Stimulated activated CD4-positive, alpha-beta T cell treated with anti-CD3 and anti-CD28 coated beads, Interleukin-4, amount 100 ng/mL, for 4 hours (primary cell): ENCODE data around the gene CCR9.
A peak's percentile ranks its signal among the peaks of the same experiment; 100 is the strongest.
"Not testable (repeated sequence)": the region's sequence is repeated elsewhere in the genome, so short reads cannot be mapped to it uniquely, and the experiment has no call there.

Experiments
- DNase-seq, 2 experiments: peaks; one replicate each; pipeline ENCODE4 v3.0.0-alpha.2; 2020

The CCR9 gene

GRCh38 chr3:45885979-45886705, at the start of gene CCR9:
Gene CCR9 (plus strand): TSS chr3:45886543. CDS start chr3:45894934, 8,391 bp downstream.
- DNase-seq, result no peak

- DNase-seq, result no peak
Observed at GRCh38 chr3:45838466-45838865, 47.9 kb upstream of the CCR9 start.

- DNase-seq, result no peak
Observed at GRCh38 chr3:45841420-45841756, 45.0 kb upstream of the CCR9 start.

- peak; percentile 76 to 90 for DNase-seq
Observed at GRCh38 chr3:45841757-45842491, 44.4 kb upstream of the CCR9 start, which contains the start of gene LZTFL1. Gene LZTFL1 (minus strand): TSS chr3:45842119. CDS start chr3:45841991, 128 bp downstream.

GRCh38 chr3:45842851-45843625, 43.3 kb upstream of the CCR9 start:
- no peak for DNase-seq

- DNase-seq, result no peak
Observed at GRCh38 chr3:45844616-45845015, 41.7 kb upstream of the CCR9 start.

- no peak for DNase-seq
Observed at GRCh38 chr3:45848392-45848791, 38.0 kb upstream of the CCR9 start.

- no peak for DNase-seq
Observed at GRCh38 chr3:45852828-45853227, 33.5 kb upstream of the CCR9 start.

- DNase-seq, result not testable (repeated sequence)
Observed at GRCh38 chr3:45856323-45856722, 30.0 kb upstream of the CCR9 start.

GRCh38 chr3:45857024-45857423, 29.3 kb upstream of the CCR9 start:
- DNase-seq, result not testable (repeated sequence)

GRCh38 chr3:45858809-45859543, 27.4 kb upstream of the CCR9 start:
- no peak for DNase-seq

- DNase-seq, result no peak
Observed at GRCh38 chr3:45860481-45860880, 25.9 kb upstream of the CCR9 start.

- no peak for DNase-seq
Observed at GRCh38 chr3:45861043-45861719, 25.2 kb upstream of the CCR9 start.

GRCh38 chr3:45864760-45865519, 21.4 kb upstream of the CCR9 start:
- DNase-seq, result no peak

GRCh38 chr3:45865563-45865962, 20.8 kb upstream of the CCR9 start:
- no peak for DNase-seq

- DNase-seq, result no peak
Observed at GRCh38 chr3:45868213-45868612, 18.1 kb upstream of the CCR9 start.

GRCh38 chr3:45868650-45869049, 17.7 kb upstream of the CCR9 start:
- no peak for DNase-seq

GRCh38 chr3:45869638-45870037, 16.7 kb upstream of the CCR9 start:
- no peak for DNase-seq

GRCh38 chr3:45870099-45870498, 16.2 kb upstream of the CCR9 start:
- peak; percentile 13 to 47 for DNase-seq

- DNase-seq, result no peak
Observed at GRCh38 chr3:45871780-45872179, 14.6 kb upstream of the CCR9 start.

- no peak for DNase-seq
Observed at GRCh38 chr3:45872569-45872968, 13.8 kb upstream of the CCR9 start.

GRCh38 chr3:45873036-45873435, 13.3 kb upstream of the CCR9 start:
- DNase-seq, result no peak
